Stimulated activated naive CD8-positive, alpha-beta T cell treated with anti-CD3 and anti-CD28 coated beads, Interleukin-15, amount 100 ng/mL, for 72 hours (primary cell): ENCODE measurements around the gene MAP4K3.

Experiments used
- ATAC-seq: fragments of 150-1000 bp; cut with Tn5 transposase; 2 replicates; pipeline ENCODE4 v1.10.0; 2021; ENCODE audit warnings: mild to moderate bottlenecking, moderate library complexity
- DNase-seq, 2 donors: peaks; one replicate each; pipeline ENCODE4 v3.0.0; 2021 to 2022
- H3K27ac Mint-ChIP-seq, 2 donors: one replicate each; pipeline ENCODE4 v1.8.0; 2022; ENCODE audit warnings: mild to moderate bottlenecking in 2 of 2, mixed read lengths in 2 of 2, moderate library complexity in 2 of 2
- H3K27me3 Mint-ChIP-seq: one replicate; pipeline ENCODE4 v1.8.0; 2022; ENCODE audit warnings: mixed read lengths
- H3K4me1 Mint-ChIP-seq: one replicate; pipeline ENCODE4 v1.8.0; 2022; ENCODE audit warnings: mild to moderate bottlenecking, mixed read lengths
- H3K4me3 Mint-ChIP-seq, 2 donors: one replicate each; pipeline ENCODE4 v1.8.0; 2022; ENCODE audit warnings: mild to moderate bottlenecking in 2 of 2, mixed read lengths in 2 of 2, moderate library complexity in 1 of 2
- H3K9me3 Mint-ChIP-seq, 2 donors: one replicate each; pipeline ENCODE4 v1.8.0; 2022; ENCODE audit warnings: mixed read lengths in 2 of 2

MAP4K3 gene

DNA sequence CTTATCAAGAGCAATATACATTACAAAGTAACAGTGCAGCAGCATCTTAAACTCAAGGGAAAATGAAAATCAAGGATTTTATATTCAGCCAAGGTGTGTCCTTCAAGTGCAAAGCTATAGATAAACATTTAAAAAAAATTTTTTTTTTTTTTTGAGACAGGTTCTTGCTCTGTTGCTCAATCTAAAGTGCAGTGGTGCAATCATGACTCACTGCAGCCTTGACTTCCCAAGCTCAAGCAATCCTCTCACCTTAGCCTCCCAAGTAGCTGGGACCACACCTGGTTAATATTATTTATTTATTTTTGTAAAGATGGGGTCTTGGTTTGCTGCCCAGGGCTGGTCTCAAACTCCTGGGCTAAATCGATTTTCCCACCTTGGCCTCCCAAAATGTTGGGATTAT lies 202.3 kb downstream of the MAP4K3 start:
- H3K9me3 Mint-ChIP-seq = peaks cover 14 to 16% of the 10 kb centered on the region in 2 donors
- peaks cover 7% of the 10 kb centered on the region for H3K27me3 Mint-ChIP-seq
- ATAC-seq (no peak), DNase-seq (no peak)
- H3K4me3 Mint-ChIP-seq = no peak overlapping the region
- H3K27ac Mint-ChIP-seq = no peak overlapping the region
- peaks cover 2% of the 10 kb centered on the region for H3K4me1 Mint-ChIP-seq

DNA sequence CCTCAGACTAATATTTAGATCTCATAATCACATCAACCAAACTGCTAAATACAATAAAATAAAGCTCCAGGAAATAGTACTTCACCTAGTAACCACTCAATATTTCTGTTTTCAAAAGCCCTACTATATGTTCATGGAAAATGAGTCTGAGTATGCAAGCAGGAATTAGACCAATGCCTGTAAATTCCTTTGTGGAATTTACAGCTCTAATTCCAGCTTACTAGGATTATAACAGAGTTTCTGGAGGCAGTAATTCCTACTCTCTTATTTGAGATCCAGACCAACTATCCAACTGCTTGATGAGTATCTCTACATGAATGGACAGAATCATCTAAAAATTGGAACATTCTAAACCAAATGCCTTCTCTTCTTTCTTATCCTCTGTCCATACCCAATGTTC lies 204.9 kb downstream of the MAP4K3 start:
- no peak for ATAC-seq
- peaks cover 7% of the 10 kb centered on the region for H3K27me3 Mint-ChIP-seq
- peaks cover 14 to 16% of the 10 kb centered on the region in 2 donors for H3K9me3 Mint-ChIP-seq
- DNase-seq = no peak
- no peak overlapping the region for H3K4me3 Mint-ChIP-seq
- H3K27ac Mint-ChIP-seq = no peak overlapping the region
- peaks cover 25% of the 10 kb centered on the region for H3K4me1 Mint-ChIP-seq

DNA sequence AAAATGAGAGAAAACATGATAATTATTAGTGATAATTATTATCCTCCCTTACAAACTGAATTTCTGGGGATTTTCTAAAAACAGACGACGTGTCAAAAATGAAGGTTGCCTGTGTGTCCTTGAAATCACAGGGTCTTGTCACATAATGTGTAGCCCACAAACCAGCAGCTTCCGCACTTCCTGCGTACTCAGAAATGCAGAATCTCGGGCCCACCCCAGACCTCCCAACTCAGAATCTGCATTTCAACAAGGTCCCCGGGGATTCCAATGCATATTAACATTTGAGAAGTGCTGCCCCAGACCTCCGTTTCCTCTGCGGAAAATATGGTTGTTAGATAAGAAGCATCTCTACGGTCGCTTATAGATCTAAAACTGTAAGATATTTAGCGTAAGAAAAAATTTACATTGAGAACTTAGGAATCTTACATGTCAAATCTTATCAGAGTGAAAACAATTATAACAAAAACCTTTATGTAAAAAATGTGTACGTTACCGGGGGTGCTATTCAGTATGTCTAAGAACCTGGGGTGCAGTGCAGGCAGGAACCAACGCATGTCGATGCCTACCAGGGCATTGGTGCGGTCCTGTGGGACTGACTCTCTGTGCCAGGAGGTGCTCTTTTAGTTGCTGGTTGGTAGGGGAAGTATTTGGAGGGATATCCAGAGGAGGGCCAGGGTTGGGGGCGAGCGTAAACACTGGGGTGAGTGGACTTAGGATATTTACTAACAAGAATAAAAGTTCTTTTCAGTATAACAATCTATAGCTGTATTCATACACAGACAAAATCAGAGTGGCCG lies 208.5 kb downstream of the MAP4K3 start:
- ATAC-seq (peak; percentile 75), DNase-seq (peak; percentile 55 to 58)
- peaks cover 51% of the 10 kb centered on the region for H3K4me1 Mint-ChIP-seq
- H3K27ac Mint-ChIP-seq = peak overlapping the region; percentile 38 to 89
- H3K4me3 Mint-ChIP-seq = peak overlapping the region; percentile 69 to 73
- H3K27me3 Mint-ChIP-seq = no peaks in the 10 kb centered on the region
- H3K9me3 Mint-ChIP-seq = no peaks in the 10 kb centered on the region

DNA sequence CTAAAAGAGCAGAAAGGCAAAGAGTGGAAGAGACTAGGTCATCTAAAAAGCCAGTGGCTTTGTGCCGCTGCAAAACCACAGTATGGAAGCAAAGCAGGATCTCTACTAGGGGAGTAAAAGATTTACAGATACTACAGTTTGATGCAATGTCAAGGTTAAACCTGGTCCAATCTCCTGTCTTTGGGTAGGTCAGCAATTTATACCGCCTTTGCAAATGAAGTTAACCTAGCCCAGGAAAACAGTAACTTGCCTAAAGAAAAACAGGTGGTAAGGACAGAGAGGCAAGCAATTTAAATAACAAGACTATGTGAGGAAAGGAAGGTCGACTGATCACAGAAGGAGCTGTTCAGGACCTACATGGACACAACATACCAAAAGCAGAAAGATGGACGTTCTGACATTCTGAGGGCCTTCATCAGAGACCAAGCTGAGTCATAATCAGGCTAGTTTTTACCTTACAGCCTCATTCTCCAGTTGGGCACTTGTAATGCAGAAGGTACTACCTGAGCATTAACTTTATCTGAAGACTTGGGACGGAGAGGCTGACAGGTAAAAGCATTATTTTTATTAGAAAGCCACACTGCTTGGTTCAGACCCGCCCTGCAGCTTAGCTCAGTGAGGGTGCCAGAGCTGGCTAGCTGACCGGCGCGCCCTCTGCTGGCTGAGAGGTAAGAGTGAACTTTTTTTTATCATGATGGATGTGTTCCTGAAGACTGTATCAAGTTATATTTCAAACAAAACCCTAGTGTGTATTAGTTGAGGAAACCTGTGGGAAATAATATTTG lies 209.3 kb downstream of the MAP4K3 start:
- H3K4me1 Mint-ChIP-seq = peaks cover 51% of the 10 kb centered on the region
- peak overlapping the region in 1 of 2 donors; percentile 89 for H3K27ac Mint-ChIP-seq
- H3K27me3 Mint-ChIP-seq = no peaks in the 10 kb centered on the region
- peak; percentile 77 to 83 for DNase-seq
- ATAC-seq = peak; percentile 87
- no peaks in the 10 kb centered on the region for H3K9me3 Mint-ChIP-seq
- H3K4me3 Mint-ChIP-seq = peak overlapping the region; percentile 69 to 73

DNA sequence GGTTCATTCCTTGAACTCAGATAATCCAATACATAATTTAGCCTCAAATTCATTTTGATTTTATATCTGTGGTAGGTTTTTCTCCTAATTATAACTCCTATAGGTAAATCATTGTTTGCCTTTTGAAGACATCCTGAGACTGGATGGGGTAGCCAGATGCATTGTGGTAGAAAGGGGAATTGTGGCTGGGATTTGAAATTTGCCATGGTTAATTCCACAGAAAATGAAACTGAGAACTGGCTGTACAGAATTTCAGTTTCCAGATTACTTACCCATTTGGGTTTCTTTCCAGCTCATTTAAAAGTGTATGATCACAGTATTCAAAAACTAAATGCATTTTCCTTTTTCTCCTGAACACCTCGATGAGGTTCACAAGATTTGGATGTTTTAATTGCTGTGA lies 211.5 kb downstream of the MAP4K3 start:
- DNase-seq (no peak), ATAC-seq (no peak)
- Mint-ChIP-seq H3K4me1 (peaks cover 61% of the 10 kb centered on the region), H3K27me3 (no peaks in the 10 kb centered on the region), H3K9me3 (peaks cover 4 to 7% of the 10 kb centered on the region in 2 donors), H3K27ac (peak overlapping the region in 1 of 2 donors; percentile 16), H3K4me3 (peak overlapping the region; percentile 37 to 38)

DNA sequence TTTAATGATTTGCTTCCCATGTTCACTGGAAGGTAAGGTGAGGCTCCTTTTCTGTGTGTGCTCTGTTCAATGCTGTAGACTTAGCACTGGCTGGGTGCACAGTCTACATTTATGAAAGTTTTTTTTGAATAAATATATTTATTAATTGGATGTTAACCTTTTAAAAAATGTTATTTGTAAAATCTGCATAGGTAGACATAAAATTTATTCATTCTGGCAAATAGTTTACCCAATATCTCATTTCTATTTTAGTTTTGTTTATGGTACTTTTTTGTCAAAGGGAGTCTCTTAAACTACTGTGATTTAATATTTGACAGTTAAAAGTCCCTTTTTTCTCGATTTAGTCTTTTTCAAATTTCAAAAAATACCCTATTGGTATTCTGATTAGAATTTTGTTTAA lies 213.2 kb downstream of the MAP4K3 start:
- H3K27me3 Mint-ChIP-seq = no peaks in the 10 kb centered on the region
- no peak for ATAC-seq
- no peak for DNase-seq
- H3K27ac Mint-ChIP-seq = no peak overlapping the region
- H3K4me3 Mint-ChIP-seq = no peak overlapping the region
- H3K9me3 Mint-ChIP-seq = peaks cover 4 to 7% of the 10 kb centered on the region in 2 donors
- H3K4me1 Mint-ChIP-seq = peaks cover 70% of the 10 kb centered on the region

DNA sequence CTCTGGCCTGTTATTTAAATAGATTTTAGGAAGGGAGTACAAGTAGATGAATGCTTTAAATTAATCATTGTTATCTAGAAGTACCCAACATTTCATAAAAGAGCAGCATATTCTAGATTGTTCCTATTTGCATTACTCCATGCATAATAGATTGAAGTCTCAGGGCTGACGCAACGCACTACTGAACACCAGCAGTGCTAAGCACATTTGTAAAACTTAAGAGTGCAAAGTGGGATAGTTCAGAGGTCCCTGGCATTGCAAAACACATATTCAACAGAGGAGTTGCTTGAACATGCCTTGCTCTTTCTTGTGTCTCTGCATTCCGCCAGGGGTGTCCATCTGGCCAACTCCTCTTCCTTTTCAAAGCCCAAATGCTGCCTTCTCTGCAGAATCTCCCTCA lies 215.6 kb downstream of the MAP4K3 start:
- Mint-ChIP-seq H3K4me3 (no peak overlapping the region), H3K27me3 (no peaks in the 10 kb centered on the region), H3K27ac (peak overlapping the region in 1 of 2 donors; percentile 51), H3K9me3 (peaks cover 4 to 7% of the 10 kb centered on the region in 2 donors), H3K4me1 (peaks cover 68% of the 10 kb centered on the region)
- no peak for ATAC-seq
- DNase-seq = no peak

DNA sequence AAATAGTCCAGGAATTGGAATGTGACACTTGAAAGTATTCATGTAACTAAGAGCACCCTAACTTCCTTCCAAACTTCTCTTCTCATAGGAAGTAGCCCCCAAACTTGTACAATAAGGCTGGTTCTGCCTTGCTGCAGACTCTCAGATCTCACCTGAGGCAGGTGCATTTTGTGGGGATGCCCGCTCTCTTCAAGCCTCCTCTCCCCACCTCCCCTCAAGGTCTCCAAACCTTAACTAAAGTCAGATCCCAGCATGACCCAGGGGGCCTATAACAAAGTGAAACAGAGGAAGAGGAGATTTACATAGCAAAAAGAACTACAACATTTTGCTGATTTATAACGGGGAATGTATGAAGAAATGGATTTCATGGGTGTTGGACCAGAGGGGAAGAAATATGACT lies 216.9 kb downstream of the MAP4K3 start:
- H3K27ac Mint-ChIP-seq = no peak overlapping the region
- H3K9me3 Mint-ChIP-seq = peaks cover 4 to 7% of the 10 kb centered on the region in 2 donors
- H3K4me3 Mint-ChIP-seq = peak overlapping the region in 1 of 2 donors; percentile 53
- ATAC-seq (no peak), DNase-seq (no peak)
- peaks cover 72% of the 10 kb centered on the region for H3K4me1 Mint-ChIP-seq
- no peaks in the 10 kb centered on the region for H3K27me3 Mint-ChIP-seq

DNA sequence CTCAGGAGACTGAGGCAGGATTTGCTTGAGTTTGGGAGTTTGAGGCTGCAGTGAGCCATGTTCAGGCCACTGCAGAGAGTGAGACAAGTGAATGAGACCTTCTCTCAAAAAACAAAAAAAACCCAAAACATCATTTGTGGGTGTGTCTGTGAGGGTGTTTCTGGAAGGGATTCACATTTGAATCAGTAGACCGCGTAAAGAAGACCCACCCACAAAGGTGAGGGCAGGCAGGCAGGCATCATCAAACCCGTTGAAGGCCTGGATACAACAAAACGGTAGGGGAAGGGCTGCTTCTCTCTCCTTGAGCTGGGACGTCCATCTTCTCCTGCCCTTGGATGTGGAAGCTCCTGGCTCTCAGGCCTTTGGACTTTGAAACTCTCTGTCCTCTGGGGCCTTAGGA lies 218.7 kb downstream of the MAP4K3 start:
- Mint-ChIP-seq H3K27ac (peak overlapping the region; percentile 73 to 98), H3K4me1 (peaks cover 74% of the 10 kb centered on the region), H3K27me3 (no peaks in the 10 kb centered on the region), H3K9me3 (peaks cover 4 to 7% of the 10 kb centered on the region in 2 donors), H3K4me3 (peak overlapping the region; percentile 53 to 74)
- peak in 1 of 2 donors; percentile 27 for DNase-seq
- no peak for ATAC-seq

DNA sequence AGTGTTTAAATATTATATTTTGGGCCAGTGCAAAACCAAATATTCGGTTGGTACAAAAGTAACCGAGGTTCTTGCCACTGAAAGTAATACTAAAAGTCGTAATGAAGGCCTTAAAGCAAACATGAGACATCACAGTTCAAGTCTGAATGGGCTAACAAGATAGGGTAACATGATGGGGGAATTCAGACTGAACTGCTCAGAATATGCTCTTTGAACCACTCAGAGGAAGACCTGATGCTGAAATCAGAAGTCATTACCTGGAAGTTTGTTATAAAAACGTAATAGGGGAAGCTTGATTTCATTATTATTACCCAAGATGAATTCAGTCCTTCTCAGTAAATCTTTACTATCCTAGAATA lies 219.9 kb downstream of the MAP4K3 start:
- Mint-ChIP-seq H3K9me3 (peaks cover 7 to 8% of the 10 kb centered on the region in 2 donors), H3K27ac (peak overlapping the region; percentile 98 to 99), H3K4me3 (peak overlapping the region; percentile 70 to 75), H3K4me1 (peaks cover 83% of the 10 kb centered on the region), H3K27me3 (no peaks in the 10 kb centered on the region)
- DNase-seq = no peak
- ATAC-seq = peak; percentile 94

DNA sequence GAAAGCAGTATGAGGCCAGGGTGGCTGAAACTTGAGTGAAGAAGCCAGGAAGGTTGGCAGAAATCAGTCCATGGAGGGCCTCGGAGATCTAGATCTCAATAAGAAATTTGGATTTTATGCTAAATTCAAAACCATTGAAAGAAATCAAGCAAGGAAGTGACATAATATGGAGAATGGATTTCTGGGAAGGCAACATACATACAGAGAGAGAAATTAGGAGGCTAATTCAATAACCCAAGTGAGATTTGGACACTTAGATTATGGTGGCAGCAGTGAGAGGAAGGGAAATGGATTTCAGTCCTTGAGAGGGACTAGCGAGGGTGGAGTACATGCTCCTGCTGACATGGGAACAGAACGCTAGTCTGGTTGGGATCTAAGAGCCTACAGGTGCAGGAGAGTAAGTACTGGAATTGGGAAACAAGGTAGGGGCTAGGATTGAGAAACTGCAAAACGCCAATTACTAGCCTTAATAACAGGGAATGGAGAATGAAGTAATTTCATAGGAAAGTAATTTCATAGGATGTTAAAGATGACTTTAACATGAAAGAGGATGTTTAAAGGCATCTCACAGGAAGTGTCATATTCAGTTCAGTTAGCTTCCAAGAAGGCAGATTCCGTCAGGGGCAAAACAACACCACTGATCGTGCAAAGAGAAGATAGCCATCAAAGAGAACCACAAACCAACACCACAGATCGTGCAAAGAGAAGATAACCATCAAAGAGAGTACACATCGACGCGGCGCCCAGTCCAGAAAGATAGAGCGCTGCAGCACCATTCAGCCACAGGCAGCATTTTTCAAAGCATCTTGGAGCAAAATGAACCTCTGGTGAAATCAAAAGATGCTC lies 220.5 kb downstream of the MAP4K3 start:
- H3K27me3 Mint-ChIP-seq = no peaks in the 10 kb centered on the region
- peak overlapping the region; percentile 98 to 99 for H3K27ac Mint-ChIP-seq
- peaks cover 2 to 4% of the 10 kb centered on the region in 2 donors for H3K9me3 Mint-ChIP-seq
- peak overlapping the region; percentile 70 to 75 for H3K4me3 Mint-ChIP-seq
- peak; percentile 85 to 86 for DNase-seq
- H3K4me1 Mint-ChIP-seq = peaks cover 84% of the 10 kb centered on the region
- peak; percentile 93 for ATAC-seq

DNA sequence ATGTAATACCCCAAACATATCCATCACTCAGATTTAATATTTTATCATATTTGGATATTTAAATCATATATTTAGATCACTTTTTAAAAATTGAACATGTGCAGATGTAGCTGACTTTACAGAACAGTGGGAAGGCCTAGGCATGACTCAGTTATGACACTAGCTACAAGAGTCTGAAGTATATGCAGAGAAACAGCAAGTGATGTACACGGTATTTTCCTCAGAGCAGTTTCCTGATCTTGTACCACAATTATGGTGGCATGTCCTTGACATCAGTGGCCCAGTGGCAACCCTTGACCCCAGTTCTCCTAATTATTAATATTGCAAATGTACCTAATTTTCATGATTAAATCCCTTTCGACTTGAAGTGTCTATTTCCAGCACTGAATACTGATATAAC lies 221.5 kb downstream of the MAP4K3 start:
- ATAC-seq (no peak), DNase-seq (no peak)
- Mint-ChIP-seq H3K4me3 (peak overlapping the region in 1 of 2 donors; percentile 18), H3K27ac (peak overlapping the region; percentile 98 to 99), H3K9me3 (peaks cover 0 to 4% of the 10 kb centered on the region in 2 donors), H3K27me3 (no peaks in the 10 kb centered on the region), H3K4me1 (peaks cover 89% of the 10 kb centered on the region)

DNA sequence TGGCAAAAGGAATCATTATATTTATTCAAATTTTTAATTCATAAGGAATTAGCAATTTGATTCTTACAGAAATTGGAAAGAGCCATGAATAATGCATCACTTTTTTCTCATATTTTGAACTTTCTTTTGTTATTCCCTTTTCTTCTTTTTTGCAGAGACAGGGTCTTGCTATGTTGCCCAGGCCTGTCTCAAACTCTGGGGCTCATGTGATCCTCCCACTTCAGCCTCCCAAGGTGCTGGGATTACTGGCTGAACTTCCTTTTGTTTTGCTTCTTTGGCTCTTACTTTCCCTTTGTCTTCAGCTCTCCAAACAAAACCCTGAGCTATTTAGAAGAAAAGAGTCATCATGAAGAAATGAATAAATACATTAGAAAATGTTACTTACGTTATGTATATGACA lies 224.1 kb downstream of the MAP4K3 start:
- Mint-ChIP-seq H3K4me1 (peaks cover 65% of the 10 kb centered on the region), H3K27me3 (no peaks in the 10 kb centered on the region), H3K9me3 (peaks cover 0 to 4% of the 10 kb centered on the region in 2 donors), H3K27ac (peak overlapping the region in 1 of 2 donors; percentile 45), H3K4me3 (no peak overlapping the region)
- no peak for ATAC-seq
- DNase-seq = no peak

DNA sequence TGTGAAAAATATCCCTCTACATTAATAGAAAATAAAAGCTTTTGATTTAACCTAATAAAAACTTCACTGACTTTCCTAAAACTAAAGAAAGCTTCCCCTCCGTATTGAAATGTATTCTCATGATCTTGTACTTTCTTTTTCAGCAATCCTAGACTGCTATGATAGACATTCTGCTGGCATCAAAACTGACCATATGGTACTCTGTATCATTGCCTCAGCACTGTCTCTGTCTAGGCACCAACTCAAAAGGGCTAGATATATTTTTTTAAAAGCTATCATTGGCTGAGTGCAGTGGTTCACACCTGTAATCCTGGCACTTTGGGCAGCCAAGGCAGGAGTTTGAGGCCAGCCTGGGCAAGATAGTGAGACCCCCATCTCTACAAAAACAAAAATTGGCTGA lies 226.2 kb downstream of the MAP4K3 start:
- DNase-seq = no peak
- no peak for ATAC-seq
- Mint-ChIP-seq H3K4me1 (peaks cover 44% of the 10 kb centered on the region), H3K27ac (no peak overlapping the region), H3K4me3 (no peak overlapping the region), H3K9me3 (peaks cover 0 to 4% of the 10 kb centered on the region in 2 donors), H3K27me3 (no peaks in the 10 kb centered on the region)

DNA sequence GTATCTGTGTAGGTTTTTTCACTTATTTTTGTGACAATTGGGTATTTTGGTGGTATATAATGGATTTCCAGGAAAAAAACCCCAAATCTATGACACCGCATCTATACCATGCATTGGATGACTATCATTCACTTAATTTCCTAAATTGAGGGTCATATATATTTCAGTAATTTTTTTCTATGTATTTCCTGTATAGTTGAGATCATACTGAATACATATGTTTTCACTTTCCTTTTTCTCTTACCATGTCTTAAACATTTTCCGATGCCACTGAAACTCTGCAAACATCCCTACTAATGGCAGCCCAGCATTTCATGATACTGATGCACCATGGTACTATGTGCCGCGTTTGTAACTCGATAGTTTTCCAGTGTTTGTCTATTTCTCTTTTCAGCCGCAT lies 233.7 kb downstream of the MAP4K3 start:
- Mint-ChIP-seq H3K4me3 (no peak overlapping the region), H3K9me3 (peaks cover 8 to 26% of the 10 kb centered on the region in 2 donors), H3K4me1 (peaks cover 20% of the 10 kb centered on the region), H3K27ac (no peak overlapping the region), H3K27me3 (no peaks in the 10 kb centered on the region)
- ATAC-seq = peak; percentile 46
- DNase-seq = no peak
